Kasumi-1 (cell line): ENCODE measurements around the gene SLC26A11.

Experiments used
- DNase-seq, 2 experiments: peaks; one replicate each; lab custom pipeline; 2025; lab: John Stamatoyannopoulos, UW

SLC26A11 gene

DNA sequence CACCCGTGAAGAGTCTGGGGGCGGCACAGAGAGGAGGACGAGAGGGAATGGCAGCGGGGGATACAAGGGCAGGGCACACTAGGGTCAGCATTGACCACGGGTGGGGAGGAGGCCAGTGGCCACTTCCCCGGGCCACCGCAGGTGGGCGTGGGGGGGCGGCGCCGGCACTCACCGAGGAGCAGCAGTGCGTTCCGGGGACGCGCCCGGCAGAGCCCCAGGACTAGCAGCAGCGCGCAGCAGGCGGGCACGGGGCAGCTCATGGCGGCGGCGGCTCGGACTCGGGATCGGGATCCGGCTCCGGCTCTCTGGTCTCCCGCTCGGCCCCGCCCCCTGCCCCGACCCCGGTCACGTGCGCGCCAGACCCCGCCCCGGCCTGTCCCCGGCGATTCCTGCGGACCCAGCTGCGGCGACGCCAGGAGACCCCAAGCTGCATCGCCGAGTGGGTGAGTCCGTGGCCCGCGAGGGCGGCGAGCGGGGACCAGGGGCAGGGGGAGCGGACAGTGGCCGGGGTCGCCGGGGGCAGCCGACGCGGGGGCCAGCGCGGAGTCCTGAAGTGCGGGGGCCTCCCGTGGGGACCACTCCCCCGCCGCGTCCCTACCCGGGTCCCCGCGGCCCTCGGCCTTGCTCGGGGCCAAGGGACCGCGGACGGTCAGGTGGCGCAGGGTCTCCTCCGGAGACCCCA lies at the start of gene SLC26A11, which contains the start of gene SGSH:
Gene SLC26A11, plus strand, starts transcription at position 374 of the 682 bp plus-strand sequence. CDS start 1,134 bp downstream, outside the sequence.
Gene SGSH, minus strand, starts transcription at position 280 of the 682 bp plus-strand sequence. Its CDS starts 20 bp downstream, at position 260.
- no peak for DNase-seq

DNA sequence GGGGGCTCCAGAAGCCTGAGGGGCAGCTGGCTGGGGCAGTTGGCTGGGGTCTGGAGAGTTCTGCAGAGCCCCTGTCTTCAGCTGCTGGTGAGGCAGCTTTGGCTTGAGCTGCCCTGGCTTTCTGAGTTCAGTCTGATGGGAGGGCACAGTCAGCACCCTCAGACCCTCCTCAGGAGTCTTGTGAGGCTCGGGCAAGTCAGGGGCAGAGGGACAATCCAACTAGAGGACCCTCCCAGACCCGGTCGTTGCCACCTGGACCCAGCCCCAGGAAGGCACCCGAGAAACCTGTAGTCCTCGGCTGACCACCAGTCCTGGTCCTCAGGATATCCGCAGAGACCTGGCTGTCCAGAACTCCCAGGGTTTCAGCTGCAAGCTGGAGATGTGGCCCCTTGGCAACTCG lies 48.5 kb upstream of the SLC26A11 start:
- DNase-seq: no peak

GRCh38 chr17:80173126-80173525 lies 47.1 kb upstream of the SLC26A11 start:
- DNase-seq: no peak

GRCh38 chr17:80173916-80174315 lies 46.3 kb upstream of the SLC26A11 start:
- DNase-seq: no peak

- DNase-seq: no peak
Observed at GRCh38 chr17:80176757-80177156, 43.5 kb upstream of the SLC26A11 start.

- no peak for DNase-seq
Observed at GRCh38 chr17:80177986-80178595, 42.1 kb upstream of the SLC26A11 start.

DNA sequence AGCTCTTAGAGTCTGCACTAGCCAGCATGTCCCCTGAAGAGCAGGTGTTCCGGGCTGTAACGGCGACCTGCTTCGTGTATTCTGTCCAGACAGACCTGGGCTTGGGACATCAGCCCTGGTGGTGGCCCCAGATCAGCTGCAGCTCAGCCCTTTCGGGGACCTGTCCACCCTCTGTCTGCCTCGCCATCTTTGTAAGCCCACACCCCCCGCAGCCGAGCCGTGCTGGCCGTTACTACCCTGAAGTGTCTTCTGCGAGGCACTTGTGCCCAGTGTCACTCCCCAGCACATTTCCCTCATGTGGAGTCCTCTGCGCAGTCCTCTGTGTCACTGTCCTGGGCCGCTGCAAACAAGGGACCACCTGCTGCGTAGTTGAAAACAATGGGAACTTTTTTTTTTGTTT lies 40.0 kb upstream of the SLC26A11 start:
- DNase-seq: no peak

DNA sequence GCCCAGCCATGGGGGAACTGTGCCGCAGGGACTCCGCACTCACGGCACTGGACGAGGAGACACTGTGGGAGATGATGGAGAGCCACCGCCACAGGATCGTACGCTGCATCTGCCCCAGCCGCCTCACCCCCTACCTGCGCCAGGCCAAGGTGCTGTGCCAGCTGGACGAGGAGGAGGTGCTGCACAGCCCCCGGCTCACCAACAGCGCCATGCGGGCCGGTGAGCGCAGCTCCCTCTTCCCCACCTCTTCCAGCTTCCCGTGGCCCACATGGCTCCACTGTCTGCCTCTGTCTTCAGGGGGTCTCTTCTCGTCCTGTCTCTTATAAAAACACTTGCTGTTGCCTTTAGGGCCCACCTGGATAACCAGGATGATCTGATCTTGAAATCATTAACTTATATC lies 38.8 kb upstream of the SLC26A11 start:
- DNase-seq: no peak

GRCh38 chr17:80182118-80182844 lies 37.9 kb upstream of the SLC26A11 start:
- DNase-seq: no peak

GRCh38 chr17:80182845-80183223 lies 37.4 kb upstream of the SLC26A11 start:
- DNase-seq: no peak

DNA sequence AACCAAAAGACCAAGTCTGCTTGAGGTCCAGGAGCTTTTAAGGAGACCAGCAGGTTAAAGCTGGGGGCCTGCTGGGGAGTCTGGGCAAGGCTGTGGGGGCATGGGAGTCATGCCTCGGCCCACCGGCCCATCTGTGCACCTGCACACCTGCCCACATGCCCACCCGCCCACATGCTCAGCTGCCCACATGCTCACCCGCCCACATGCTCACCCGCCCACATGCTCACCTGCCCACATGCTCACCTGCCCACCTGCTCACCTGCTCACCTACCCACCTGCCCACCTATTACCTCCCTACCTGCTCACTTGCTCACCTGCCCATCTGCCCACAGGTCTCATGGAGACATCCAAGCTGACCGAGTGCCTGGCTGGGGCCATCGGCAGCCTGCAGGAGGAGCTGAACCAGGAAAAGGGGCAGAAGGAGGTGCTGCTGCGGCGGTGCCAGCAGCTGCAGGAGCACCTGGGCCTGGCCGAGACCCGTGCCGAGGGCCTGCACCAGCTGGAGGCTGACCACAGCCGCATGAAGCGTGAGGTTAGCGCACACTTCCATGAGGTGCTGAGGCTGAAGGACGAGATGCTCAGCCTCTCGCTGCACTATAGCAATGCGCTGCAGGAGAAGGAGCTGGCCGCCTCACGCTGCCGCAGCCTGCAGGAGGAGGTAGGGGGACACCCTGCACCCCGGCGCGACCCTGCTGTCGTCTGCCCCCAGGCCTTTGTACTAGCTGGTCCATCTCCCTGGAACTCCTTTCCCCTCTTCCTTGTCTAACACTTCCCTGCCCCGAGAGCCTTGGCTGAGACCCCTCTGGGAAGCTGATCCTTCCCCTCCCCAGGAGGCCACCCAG lies 36.4 kb upstream of the SLC26A11 start:
- DNase-seq: no peak

GRCh38 chr17:80184423-80184714 lies 35.9 kb upstream of the SLC26A11 start:
- no peak for DNase-seq

DNA sequence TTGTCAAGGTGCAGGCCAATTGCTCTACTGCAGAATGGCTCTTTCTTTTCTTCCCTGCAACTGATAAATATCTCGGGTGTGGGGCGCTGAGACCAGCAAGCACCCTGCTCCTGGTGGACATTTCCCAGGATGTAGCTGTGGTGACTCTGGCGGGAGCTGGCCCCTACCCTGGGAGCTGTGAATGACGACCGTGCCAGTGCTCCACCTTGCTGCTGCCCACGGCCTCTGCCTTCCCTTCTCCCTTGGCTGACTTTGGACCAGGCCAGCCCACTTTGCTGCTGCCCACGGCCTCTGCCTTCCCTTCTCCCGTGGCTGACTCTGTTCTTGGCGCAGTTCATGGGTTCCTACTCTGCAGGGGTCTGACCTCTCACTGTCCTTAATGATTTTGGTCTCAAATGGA lies 34.3 kb upstream of the SLC26A11 start:
- no peak for DNase-seq

GRCh38 chr17:80187090-80187489 lies 33.1 kb upstream of the SLC26A11 start:
- DNase-seq: no peak

GRCh38 chr17:80187515-80187941 lies 32.7 kb upstream of the SLC26A11 start:
- no peak for DNase-seq

DNA sequence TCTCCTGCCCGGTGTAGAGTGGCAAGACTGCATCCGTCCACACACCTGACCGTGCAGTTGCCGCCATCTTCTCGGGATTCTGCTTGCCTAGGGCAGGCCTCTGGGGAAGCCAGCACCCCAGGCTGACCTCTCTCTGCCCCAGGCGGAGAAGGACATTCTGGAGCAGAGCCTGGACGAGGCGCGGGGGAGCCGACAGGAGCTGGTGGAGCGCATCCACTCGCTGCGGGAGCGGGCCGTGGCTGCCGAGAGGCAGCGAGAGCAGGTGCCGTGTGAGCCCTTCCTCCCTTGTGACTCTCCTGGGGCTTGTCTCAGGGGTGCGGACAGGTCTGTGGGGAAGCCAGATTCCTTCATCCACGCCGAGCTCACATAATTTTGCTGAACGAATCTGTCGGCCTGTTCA lies 30.6 kb upstream of the SLC26A11 start:
- no peak for DNase-seq

DNA sequence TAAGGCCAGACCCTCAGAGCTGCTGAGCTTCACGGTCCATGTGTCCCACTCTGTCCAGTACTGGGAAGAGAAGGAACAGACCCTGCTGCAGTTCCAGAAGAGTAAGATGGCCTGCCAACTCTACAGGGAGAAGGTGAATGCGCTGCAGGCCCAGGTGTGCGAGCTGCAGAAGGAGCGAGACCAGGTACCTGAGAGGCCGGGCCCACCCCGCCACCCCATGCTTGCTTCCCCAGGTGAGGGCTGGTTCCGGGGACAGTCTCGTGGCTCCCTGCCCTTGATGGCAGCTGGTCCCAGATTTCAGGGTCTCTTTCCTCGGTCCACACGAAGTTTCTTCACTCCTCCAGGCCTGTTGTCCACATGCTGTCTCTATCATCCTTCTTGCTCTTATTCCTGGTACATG lies 29.5 kb upstream of the SLC26A11 start:
- no peak for DNase-seq

DNA sequence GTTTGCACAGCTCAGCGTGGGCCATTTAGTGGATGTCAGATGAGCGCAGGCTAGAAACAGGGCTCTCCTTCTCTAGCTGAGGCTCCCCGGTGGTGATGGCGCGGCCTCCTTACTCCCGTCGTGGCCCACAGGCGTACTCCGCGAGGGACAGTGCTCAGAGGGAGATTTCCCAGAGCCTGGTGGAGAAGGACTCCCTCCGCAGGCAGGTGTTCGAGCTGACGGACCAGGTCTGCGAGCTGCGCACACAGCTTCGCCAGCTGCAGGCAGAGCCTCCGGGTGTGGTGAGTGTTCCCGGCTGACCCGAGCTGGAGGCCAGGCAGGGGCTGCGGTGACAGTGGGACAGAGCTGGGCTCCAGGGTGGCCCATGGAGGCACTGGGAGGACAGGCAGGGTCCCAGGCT lies 29.0 kb upstream of the SLC26A11 start:
- DNase-seq: no peak

DNA sequence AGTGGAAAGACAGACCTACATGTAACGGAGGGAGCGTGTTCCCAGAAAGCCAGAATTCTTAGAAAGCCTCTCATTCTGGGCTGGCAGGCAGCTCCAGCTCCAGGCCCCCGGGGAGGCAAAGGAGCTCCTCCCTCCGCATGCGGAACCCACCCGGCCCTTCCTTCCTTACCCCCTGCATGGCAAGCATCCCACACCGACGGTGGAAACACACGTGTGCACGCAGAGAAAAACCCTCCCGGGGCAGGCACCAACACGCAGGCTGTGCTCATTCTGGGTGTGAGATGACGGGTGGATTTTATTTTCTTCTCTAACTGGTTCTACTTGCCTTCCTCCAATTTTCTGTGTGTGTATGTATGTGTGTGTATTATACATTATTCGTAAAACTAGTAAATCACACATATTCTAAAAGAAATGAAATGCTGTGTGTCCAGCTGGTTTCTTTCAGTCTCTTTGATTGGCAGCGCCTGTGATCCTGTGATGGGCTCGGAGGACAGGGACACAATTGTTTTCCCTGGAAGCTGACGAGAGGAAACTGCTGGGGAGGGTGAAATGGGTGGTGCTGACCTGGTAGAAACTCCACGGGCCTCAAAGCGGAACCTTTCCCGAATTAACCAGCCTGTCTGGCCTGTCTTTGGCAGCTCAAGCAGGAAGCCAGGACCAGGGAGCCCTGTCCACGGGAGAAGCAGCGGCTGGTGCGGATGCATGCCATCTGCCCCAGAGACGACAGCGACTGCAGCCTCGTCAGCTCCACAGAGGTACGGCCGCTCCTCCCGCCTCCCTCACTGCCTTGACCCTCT lies 28.2 kb upstream of the SLC26A11 start:
- no peak for DNase-seq

- no peak for DNase-seq
Observed at GRCh38 chr17:80195141-80195540, 25.1 kb upstream of the SLC26A11 start.
